ENCODE measurements around the gene FAM222A.

GRCh38 chr12:109808876-109809646 lies 95.4 kb downstream of the FAM222A start:
- TF ChIP-seq POLR2AphosphoS5 (IDR thresholded peaks at IDR 0.05; ENCODE audit: low read depth) (no peak), CTCF (IDR thresholded peaks at IDR 0.05; ENCODE audit: insufficient read depth, low read length) (no peak)
- TF ChIP-seq, protein P1, sequence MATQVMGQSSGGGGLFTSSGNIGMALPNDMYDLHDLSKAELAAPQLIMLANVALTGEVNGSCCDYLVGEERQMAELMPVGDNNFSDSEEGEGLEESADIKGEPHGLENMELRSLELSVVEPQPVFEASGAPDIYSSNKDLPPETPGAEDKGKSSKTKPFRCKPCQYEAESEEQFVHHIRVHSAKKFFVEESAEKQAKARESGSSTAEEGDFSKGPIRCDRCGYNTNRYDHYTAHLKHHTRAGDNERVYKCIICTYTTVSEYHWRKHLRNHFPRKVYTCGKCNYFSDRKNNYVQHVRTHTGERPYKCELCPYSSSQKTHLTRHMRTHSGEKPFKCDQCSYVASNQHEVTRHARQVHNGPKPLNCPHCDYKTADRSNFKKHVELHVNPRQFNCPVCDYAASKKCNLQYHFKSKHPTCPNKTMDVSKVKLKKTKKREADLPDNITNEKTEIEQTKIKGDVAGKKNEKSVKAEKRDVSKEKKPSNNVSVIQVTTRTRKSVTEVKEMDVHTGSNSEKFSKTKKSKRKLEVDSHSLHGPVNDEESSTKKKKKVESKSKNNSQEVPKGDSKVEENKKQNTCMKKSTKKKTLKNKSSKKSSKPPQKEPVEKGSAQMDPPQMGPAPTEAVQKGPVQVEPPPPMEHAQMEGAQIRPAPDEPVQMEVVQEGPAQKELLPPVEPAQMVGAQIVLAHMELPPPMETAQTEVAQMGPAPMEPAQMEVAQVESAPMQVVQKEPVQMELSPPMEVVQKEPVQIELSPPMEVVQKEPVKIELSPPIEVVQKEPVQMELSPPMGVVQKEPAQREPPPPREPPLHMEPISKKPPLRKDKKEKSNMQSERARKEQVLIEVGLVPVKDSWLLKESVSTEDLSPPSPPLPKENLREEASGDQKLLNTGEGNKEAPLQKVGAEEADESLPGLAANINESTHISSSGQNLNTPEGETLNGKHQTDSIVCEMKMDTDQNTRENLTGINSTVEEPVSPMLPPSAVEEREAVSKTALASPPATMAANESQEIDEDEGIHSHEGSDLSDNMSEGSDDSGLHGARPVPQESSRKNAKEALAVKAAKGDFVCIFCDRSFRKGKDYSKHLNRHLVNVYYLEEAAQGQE (IDR thresholded peaks at IDR 0.05; ENCODE audit: insufficient replicate concordance, low read depth) = no peak
